Measurements from ENCODE around the gene OPN3.

Gene OPN3

GRCh38 chr1:241615043-241615974 lies 24.9 kb downstream of the OPN3 start:
- no peak for DNase-seq (ENCODE audit: low read depth)

DNA sequence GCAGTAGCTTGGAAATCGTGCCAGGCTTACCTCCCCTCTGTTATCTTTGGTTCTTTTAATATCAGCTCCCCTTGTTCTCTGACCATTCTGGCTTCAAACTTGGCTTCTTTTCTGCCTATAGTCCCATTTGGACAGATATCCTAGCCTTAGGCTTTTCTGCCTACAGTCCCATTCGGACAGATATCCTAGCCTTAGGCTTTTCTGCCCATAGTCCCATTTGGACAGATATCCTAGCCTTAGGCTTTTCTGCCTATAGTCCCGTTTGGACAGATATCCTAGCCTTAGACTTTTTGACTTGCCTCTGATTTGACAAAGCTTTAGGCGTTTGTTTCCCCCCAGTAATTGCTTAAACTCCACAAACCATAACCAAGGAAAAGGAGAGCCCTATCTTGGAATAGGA lies 25.6 kb downstream of the OPN3 start:
- DNase-seq (ENCODE audit: low read depth) = no peak

GRCh38 chr1:241614144-241614543 lies 26.0 kb downstream of the OPN3 start:
- no peak for DNase-seq (ENCODE audit: low read depth)

- DNase-seq (ENCODE audit: low read depth) = peak; percentile 85
These were observed 27.4 kb downstream of the OPN3 start for GRCh38 chr1:241612533-241613477.

DNA sequence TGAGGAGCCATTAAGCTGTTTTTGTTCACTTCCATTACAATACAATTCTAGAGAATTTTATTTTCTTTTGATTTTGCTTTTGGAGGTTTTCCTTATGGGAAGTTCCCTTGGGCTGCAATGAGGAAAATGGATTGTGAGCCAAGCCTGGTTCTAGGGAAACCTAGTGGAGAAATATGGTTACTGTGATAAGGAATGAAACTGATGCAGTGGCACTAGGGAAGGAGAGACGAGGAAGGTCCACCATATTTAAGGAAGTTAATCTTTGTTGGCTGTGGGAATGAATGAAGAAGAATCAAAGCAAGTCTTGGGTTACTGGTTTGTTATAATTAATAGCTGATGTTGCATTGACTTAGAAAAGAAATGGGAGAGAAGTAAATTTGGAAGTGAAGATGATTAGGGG lies 28.4 kb downstream of the OPN3 start:
- no peak for DNase-seq (ENCODE audit: low read depth)

GRCh38 chr1:241611063-241611462 lies 29.1 kb downstream of the OPN3 start:
- DNase-seq (ENCODE audit: low read depth) = peak; percentile 56

GRCh38 chr1:241610056-241610815 lies 29.9 kb downstream of the OPN3 start:
- DNase-seq (ENCODE audit: low read depth) = peak; percentile 79

- DNase-seq (ENCODE audit: low read depth) = no peak
These were observed 31.7 kb downstream of the OPN3 start for GRCh38 chr1:241608379-241609033.

- no peak for DNase-seq (ENCODE audit: low read depth)
These were observed 32.7 kb downstream of the OPN3 start for GRCh38 chr1:241607497-241607896.

DNA sequence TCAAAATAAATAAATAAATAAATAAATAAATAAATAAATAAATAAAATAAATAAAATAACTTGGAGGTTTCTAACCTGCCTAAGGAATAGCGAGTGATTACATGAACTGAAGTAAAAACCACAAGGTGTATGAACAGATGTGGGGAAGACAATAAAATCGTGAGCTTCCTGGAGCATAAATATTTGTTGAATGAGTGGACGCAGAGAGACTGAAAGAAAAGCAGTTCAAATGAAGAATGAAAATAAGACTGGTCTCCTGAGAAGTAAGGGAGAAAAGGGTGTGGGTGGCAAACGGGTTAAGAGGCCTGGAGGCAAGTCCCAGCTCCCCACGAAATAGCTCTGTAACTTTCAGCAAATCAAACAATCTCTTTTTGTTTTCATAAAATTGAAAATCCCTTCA lies 33.6 kb downstream of the OPN3 start:
- no peak for DNase-seq (ENCODE audit: low read depth)

DNA sequence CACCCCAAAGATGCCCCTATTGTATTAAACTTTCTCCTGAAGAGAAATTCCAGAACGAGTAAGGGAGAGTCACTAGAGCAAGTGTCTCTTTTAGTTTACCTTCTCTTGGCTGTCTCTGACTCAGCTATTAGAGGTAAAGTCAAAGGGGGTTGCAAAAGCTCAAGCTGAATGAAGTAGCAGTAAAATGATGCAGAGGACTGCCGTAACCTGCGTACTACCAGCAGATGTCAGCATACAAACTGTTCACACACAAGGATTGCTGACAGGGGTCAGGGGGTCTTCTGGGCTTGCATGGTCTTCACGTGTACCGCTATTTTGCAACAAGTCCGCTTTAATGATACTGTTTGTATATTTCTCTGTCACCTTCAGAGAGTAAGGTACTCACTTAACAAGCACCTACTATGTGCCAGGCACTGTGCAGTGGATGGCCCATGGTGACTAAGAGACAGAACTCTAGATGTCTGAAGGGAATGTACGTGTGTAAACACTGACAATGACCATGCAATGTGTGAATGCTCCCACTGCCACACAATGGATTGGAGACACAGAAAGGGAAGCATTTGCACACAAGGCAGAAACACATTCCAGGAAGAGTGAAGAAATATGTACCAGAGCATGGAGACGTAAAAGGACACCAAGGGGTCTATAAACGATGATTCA lies 34.9 kb downstream of the OPN3 start:
- DNase-seq (ENCODE audit: low read depth) = no peak

DNA sequence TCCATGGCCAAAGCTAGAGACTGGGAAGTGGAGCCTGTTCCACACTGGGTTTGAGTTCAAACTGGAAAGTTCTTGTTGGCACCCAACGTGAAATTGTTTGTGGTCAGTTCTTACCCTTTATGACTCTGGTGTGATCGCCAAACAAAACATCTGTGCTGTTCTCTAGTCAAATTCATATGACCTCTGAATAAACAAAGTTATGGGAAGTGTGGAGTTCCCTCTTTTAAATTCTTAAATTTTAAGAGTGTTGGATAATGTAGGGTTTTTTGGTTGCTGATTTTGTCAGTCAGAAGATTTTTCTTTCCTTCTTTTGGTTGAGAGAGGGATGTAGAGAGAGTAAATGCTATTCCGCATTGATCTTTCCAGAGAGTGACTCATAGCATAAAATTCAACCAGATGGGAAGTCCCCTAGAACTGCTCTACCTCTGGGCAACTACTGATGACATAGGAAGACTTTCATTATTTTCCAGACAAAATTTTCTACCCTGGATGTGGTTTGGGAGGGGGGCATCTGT lies 36.4 kb downstream of the OPN3 start:
- peak; percentile 80 for DNase-seq (ENCODE audit: low read depth)

GRCh38 chr1:241600496-241600901 lies 39.7 kb downstream of the OPN3 start:
- DNase-seq (ENCODE audit: low read depth) = peak; percentile 82

GRCh38 chr1:241598249-241598648 lies 41.9 kb downstream of the OPN3 start:
- DNase-seq (ENCODE audit: low read depth) = no peak

- no peak for DNase-seq (ENCODE audit: low read depth)
These were observed 43.5 kb downstream of the OPN3 start for GRCh38 chr1:241596633-241597032.

- no peak for DNase-seq (ENCODE audit: low read depth)
These were observed 47.0 kb downstream of the OPN3 start for GRCh38 chr1:241593186-241593585.

DNA sequence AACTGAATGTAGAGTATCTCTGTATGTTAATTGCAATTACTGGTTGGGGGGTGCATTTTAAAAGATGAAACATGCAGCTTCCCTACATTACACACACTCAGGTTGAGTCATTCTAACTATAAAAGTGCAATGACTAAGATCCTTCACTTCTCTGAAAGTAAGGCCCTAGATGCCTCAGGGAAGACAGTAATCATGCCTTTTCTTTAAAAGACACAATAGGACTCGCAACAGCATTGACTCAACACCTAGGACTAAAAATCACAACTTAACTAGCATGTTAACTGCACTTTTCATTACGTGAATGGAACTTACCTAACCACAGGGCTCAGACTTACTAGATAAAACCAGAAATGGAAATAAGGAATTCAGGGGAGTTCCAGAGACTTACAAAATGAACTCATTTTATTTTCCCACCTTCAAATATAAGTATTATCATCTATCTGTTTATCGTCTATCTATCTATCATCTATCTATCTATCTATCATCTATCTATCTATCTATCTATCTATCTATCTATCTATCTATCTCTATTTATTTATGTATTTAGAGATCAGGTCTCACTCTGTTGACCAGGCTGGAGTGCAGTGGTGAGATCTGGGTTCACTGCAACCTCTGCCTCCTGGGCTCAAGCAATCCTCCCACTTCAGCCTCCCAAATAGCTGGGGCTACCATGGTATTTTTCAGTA lies 47.8 kb downstream of the OPN3 start:
- no peak for DNase-seq (ENCODE audit: low read depth)

DNA sequence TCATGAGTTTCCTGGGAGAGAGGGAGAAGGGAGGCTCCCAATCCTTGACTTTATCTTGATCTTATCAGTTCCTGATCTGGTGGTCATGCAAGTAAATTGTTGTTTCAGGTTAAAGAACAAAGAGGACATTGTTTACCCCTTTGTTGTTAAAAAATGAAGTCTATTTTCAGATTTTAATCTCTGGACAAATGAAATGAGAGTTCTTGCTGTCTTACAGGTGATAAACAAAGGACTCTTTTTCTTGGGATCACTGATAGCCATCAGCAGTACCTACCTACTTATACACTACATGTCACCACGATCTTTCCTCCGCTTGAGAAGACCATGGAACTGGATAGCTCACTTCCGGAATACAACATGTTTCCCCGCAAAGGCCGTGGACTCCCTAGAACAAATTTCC lies 48.4 kb downstream of the OPN3 start:
- no peak for DNase-seq (ENCODE audit: low read depth)

DNA sequence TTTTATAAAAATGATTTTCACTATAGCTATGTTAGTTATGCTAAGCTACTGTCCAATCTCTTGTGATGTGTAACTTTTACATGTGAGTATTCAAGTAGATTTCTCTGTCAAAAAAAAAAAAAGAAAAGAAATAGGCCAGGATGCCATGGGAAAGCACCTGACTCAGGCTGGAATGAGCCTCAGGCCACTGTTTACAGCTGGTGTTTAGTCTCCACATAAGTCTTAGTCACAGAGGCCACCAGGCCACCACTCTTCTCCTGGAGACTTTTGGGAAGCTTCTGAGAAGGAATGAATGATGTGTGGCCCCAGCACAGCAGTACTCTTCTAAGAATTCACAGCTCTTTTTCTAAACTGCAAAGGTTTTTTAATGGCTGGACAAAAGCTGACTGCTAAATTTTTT lies 48.9 kb downstream of the OPN3 start:
- DNase-seq (ENCODE audit: low read depth) = no peak

DNA sequence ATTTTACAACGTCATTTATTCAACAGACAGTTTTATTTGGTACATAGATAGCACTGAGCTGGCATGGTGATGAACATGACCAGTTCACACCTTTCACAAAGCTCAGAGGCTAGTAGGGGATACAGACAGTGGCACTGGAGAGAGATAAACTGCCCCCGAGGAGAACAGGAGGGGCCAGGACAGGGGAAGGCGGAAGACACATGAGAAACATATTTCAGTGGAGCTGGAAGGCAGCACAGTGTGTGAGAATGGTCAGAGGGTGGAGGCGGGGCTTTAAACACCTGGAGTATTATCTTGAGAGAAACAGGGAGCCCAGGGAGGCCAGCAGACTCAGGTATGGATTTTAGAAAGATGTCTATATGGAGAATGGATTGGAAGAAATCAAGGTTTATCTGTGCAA lies 49.5 kb downstream of the OPN3 start:
- DNase-seq (ENCODE audit: low read depth) = no peak
